Caco-2 (cell line): ENCODE data around the gene ADA. TPM values are rescaled to one million over a fixed set of nuclear protein-coding genes. Genes with fewer than 3 reads are reported as not detected.

Experiments used
- BruUV-seq: library from RNA; stranded (reverse); fragments of 400-500 nt; replicated peaks from 2 replicates; lab custom pipeline; 2021; lab: Mats Ljungman, UMichigan
- CTCF ChIA-PET: fragments of 300-600 bp; sonication (Branson Sonifier 250); formaldehyde crosslinking; loops from one replicate; lab custom pipeline; 2022; ENCODE audit warnings: antibody characterized with exemption; lab: Charles Lee
- POLR2A ChIA-PET: fragments of 300-600 bp; sonication (Branson Sonifier 250); formaldehyde crosslinking; loops from one replicate; lab custom pipeline; 2022; ENCODE audit warnings: antibody characterized with exemption; lab: Charles Lee
- DNase-seq, 2 experiments: peaks; one replicate each; pipeline versions ENCODE4 v3.0.0 to v3.0.0-alpha.2; 2020 to 2022
- H3K27me3 ChIP-seq: replicated peaks from 2 replicates; pipeline ENCODE4 v1.6.0; 2011; ENCODE audit warnings: low read length; ENCODE audit not compliant: control insufficient read depth, insufficient read depth
- H3K36me3 ChIP-seq: 2 replicates; pipeline ENCODE4 v1.5.1; 2011; ENCODE audit warnings: low read length; ENCODE audit not compliant: control insufficient read depth, insufficient read depth
- H3K4me1 ChIP-seq: fragments of 250-450 bp; sonication (Bioruptor Pico); 2 replicates; pipeline ENCODE4 v1.5.1; 2020; ENCODE audit warnings: mild to moderate bottlenecking
- H3K4me3 ChIP-seq: 2 replicates; pipeline ENCODE4 v1.5.1; 2011; ENCODE audit warnings: low read depth, mild to moderate bottlenecking, control low read depth, low read length
- H3K9me3 ChIP-seq: fragments of 250-450 bp; sonication (Bioruptor Pico); 2 replicates; pipeline ENCODE4 v1.5.1; 2020; ENCODE audit warnings: mild to moderate bottlenecking, moderate library complexity
- H3K27ac Mint-ChIP-seq: one replicate; pipeline ENCODE4 v1.8.0; 2022; ENCODE audit warnings: mixed read lengths; ENCODE audit not compliant: unreplicated experiment
- H3K27me3 Mint-ChIP-seq: one replicate; pipeline ENCODE4 v1.8.0; 2022; ENCODE audit warnings: mixed read lengths; ENCODE audit not compliant: insufficient read depth, unreplicated experiment
- H3K36me3 Mint-ChIP-seq: one replicate; pipeline ENCODE4 v1.8.0; 2022; ENCODE audit warnings: mild to moderate bottlenecking, mixed read lengths; ENCODE audit not compliant: insufficient read depth, unreplicated experiment
- H3K4me1 Mint-ChIP-seq: one replicate; pipeline ENCODE4 v1.8.0; 2022; ENCODE audit warnings: low read depth, mixed read lengths; ENCODE audit not compliant: unreplicated experiment
- H3K4me3 Mint-ChIP-seq: one replicate; pipeline ENCODE4 v1.8.0; 2022; ENCODE audit warnings: mild to moderate bottlenecking, moderate library complexity, mixed read lengths; ENCODE audit not compliant: unreplicated experiment
- H3K9me3 Mint-ChIP-seq: one replicate; pipeline ENCODE4 v1.8.0; 2022; ENCODE audit warnings: mixed read lengths; ENCODE audit not compliant: unreplicated experiment
- intact Hi-C: fragments of 100-400 bp; cut with micrococcal nuclease; formaldehyde crosslinking; loops from one replicate; pipeline ENCODE4 v1.10.0; 2022; ENCODE audit not compliant: unreplicated experiment
- total RNA-seq: library from RNA; stranded (reverse); gene quantifications from 2 replicates; pipeline ENCODE4 v1.2.3, GENCODE V29; 2022
- TF ChIP-seq, protein P1 (sequence below), 2 experiments: fragments of 200-600 bp in 1 of 2; IDR thresholded peaks; 1 replicate in 1 of 2; 2 replicates in 1 of 2; pipeline versions ENCODE4 v1.5.1 to v1.8.0; 2011 to 2022; ENCODE audit warnings: antibody characterized with exemption in 1 of 2, control low read depth in 1 of 2, inconsistent platforms in 1 of 2, low read depth in 1 of 2, low read length in 1 of 2, mild to moderate bottlenecking in 1 of 2, moderate library complexity in 1 of 2; ENCODE audit not compliant: insufficient read depth in 1 of 2, severe bottlenecking in 1 of 2, unreplicated experiment in 1 of 2

The ADA gene
- total RNA-seq, 1 experiment from 2014 or later, result 21.1 TPM

DNA sequence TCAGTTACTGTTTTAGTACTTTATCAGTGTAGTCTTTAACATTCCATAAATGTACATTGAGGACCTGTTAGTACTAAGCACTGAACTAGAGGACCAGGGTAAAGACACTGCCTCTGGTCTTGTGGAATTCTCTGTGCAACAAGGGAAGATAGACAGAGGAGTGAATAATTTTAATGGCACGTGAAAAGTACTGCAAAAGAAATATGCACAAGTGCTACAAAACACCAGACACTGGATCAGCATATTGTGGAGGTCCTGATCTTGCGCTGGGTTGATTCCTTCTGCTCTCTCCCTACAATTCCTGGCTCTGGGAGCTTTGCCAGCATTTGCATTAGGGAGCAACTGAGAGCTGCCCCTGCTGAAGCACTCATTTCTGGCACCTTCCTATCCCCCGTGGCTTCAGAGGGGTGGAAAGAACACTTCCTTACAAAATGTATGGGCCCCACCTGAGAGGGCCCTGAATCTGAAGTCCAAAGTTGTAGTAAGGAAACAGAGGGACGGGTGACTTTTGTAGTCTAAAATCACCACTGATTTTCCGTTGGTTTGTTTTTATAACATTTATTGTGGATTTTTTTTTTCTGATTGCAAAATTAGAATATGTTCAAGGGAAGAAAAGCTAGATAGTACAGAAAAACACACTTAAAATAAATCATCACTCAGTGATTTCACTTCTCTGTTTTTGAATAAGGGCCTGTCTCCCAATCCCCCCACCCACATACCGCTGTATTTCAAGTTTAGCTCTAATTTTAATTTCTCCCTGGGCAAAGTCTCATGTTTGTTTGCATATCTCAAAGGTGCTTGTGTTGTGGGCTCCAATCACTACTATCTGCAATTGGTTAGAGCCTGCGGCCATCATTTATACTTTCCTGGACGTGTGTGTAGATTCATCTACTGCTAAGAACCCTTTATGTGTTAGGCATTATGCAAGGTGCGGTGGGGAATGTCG is 64.2 kb downstream of the ADA start:
- CTCF ChIA-PET, result interaction anchor here (0.5 to 1.0 kb wide), 5 partner anchors 9 to 202 kb away, joined by 3 to 6 read pairs (median 3); no protein-coding TSS in a partner anchor
- no TSS peak for BruUV-seq
- POLR2A ChIA-PET, result no interaction called here

DNA sequence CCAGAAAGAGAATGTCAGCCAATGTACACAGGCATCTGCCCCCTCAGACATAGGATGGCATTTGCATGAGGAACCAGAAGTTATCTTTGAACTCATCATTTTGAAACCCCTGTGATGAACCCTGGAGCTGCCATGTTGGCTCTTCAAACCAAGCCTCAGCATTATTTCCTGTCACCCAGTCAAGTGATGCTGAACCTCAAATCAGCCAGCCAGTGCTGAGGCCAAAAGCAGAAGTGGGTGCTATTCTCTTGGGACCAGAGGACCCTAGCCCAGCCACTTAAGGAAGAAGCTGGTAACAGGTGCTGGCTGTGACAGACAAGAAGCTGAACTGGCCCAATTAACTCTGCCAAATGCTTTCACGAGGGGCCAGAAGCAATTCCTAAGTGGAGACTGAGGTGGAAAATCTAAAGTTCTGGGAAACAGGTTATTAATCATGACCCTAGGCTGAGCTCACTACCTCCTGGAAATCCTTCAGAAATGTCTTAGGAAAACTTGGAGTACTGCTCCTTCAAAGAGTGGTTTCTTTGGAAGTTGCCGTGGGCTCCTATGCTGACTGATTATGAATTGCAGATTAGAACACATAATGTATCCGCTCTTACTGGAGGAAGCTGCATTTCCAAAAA is 65.1 kb downstream of the ADA start:
- peaks cover 38% of the 10 kb centered on the region for H3K4me1 ChIP-seq
- TF ChIP-seq, protein P1, sequence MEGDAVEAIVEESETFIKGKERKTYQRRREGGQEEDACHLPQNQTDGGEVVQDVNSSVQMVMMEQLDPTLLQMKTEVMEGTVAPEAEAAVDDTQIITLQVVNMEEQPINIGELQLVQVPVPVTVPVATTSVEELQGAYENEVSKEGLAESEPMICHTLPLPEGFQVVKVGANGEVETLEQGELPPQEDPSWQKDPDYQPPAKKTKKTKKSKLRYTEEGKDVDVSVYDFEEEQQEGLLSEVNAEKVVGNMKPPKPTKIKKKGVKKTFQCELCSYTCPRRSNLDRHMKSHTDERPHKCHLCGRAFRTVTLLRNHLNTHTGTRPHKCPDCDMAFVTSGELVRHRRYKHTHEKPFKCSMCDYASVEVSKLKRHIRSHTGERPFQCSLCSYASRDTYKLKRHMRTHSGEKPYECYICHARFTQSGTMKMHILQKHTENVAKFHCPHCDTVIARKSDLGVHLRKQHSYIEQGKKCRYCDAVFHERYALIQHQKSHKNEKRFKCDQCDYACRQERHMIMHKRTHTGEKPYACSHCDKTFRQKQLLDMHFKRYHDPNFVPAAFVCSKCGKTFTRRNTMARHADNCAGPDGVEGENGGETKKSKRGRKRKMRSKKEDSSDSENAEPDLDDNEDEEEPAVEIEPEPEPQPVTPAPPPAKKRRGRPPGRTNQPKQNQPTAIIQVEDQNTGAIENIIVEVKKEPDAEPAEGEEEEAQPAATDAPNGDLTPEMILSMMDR (IDR thresholded peaks at IDR 0.05; ENCODE audit: insufficient read depth in 1 of 2, low read depth in 1 of 2, low read length in 1 of 2, severe bottlenecking in 1 of 2, unreplicated experiment in 1 of 2), result no peak
- no peaks in the 10 kb centered on the region for H3K9me3 Mint-ChIP-seq
- intact Hi-C loops, result no loop called here
- DNase-seq, result no peak
- H3K4me3 ChIP-seq, result no peak overlapping the region
- BruUV-seq, result no TSS peak
- H3K27me3 ChIP-seq, result no peaks in the 10 kb centered on the region
- no peaks in the 10 kb centered on the region for H3K9me3 ChIP-seq
- H3K4me3 Mint-ChIP-seq, result no peak overlapping the region
- H3K27ac Mint-ChIP-seq, result no peak overlapping the region
- H3K36me3 ChIP-seq, result peaks cover 1% of the 10 kb centered on the region; the same call in 1 of the 2 replicates
- POLR2A ChIA-PET, result no interaction called here
- peaks cover 32% of the 10 kb centered on the region for H3K4me1 Mint-ChIP-seq
- CTCF ChIA-PET, result interaction anchor here (0.6 kb wide), 1 partner anchor 10 kb away, joined by 3 read pairs; no protein-coding TSS in a partner anchor
- H3K27me3 Mint-ChIP-seq, result no peaks in the 10 kb centered on the region
- no peaks in the 10 kb centered on the region for H3K36me3 Mint-ChIP-seq

More for the DNA sequence above, 64.2 kb downstream of the ADA start:
- TF ChIP-seq, protein P1 (IDR thresholded peaks at IDR 0.05; ENCODE audit: insufficient read depth in 1 of 2, low read depth in 1 of 2, low read length in 1 of 2, severe bottlenecking in 1 of 2, unreplicated experiment in 1 of 2), result no peak
- no peak for DNase-seq
- intact Hi-C loops, result no loop called here
- Mint-ChIP-seq H3K27ac (no peak overlapping the region), H3K36me3 (no peaks in the 10 kb centered on the region), H3K4me1 (peaks cover 32% of the 10 kb centered on the region), H3K9me3 (no peaks in the 10 kb centered on the region), H3K4me3 (no peak overlapping the region), H3K27me3 (no peaks in the 10 kb centered on the region)
- no peaks in the 10 kb centered on the region for H3K27me3 ChIP-seq
- peaks cover 1% of the 10 kb centered on the region; the same call in 1 of the 2 replicates for H3K36me3 ChIP-seq
- H3K9me3 ChIP-seq, result no peaks in the 10 kb centered on the region
- peaks cover 38% of the 10 kb centered on the region for H3K4me1 ChIP-seq
- H3K4me3 ChIP-seq, result no peak overlapping the region
